H1 (cell line): Measurements from ENCODE around the gene DAP. TPM values are rescaled to one million over a fixed set of nuclear protein-coding genes. Genes with fewer than 3 reads are reported as not detected.

ENCODE experiments used
- CTCF ChIA-PET: fragments of 300-600 bp; sonication (Branson Sonifier 250); formaldehyde crosslinking; loops from one replicate; lab custom pipeline; 2021; ENCODE audit not compliant: partially characterized antibody; lab: Charles Lee
- POLR2A ChIA-PET: fragments of 300-600 bp; sonication (Branson Sonifier 250); formaldehyde crosslinking; loops from one replicate; lab custom pipeline; 2021; ENCODE audit warnings: inconsistent platforms; ENCODE audit not compliant: partially characterized antibody; lab: Charles Lee
- DNase-seq, 2 experiments: peaks; one replicate each; pipeline versions ENCODE4 v3.0.0 to v3.0.0-alpha.2; 2010 to 2022; ENCODE audit warnings: low spot score in 2 of 2, low read depth in 1 of 2, mixed read lengths in 1 of 2
- FAIRE-seq: peaks from 2 replicates; lab custom pipeline; 2011; peaks lifted over from hg19 to GRCh38; lab: Jason Lieb, UNC
- H2AFZ ChIP-seq: 2 replicates; pipeline ENCODE4 v1.8.1; 2012; ENCODE audit warnings: low read length, inconsistent platforms
- H2AK5ac ChIP-seq: 2 replicates; pipeline ENCODE4 v1.6.1; 2013; ENCODE audit warnings: low read depth, low read length
- H2BK120ac ChIP-seq: replicated peaks from 2 replicates; pipeline ENCODE3; 2013; ENCODE audit warnings: low read depth, low read length, inconsistent platforms
- H2BK12ac ChIP-seq: 2 replicates; pipeline ENCODE4 v1.6.1; 2013; ENCODE audit warnings: low read depth, low read length
- H2BK15ac ChIP-seq: 2 replicates; pipeline ENCODE4 v1.6.1; 2013; ENCODE audit warnings: low read length
- H2BK20ac ChIP-seq: 2 replicates; pipeline ENCODE4 v1.6.1; 2013; ENCODE audit warnings: low read length
- H2BK5ac ChIP-seq: 2 replicates; pipeline ENCODE4 v1.6.1; 2013; ENCODE audit warnings: low read depth, low read length
- H3K14ac ChIP-seq: 2 replicates; pipeline ENCODE4 v1.6.1; 2013; ENCODE audit warnings: inconsistent platforms; ENCODE audit not compliant: insufficient read length
- H3K18ac ChIP-seq: 2 replicates; pipeline ENCODE4 v1.6.1; 2013; ENCODE audit warnings: low read length; ENCODE audit errors: extremely low read depth
- H3K23ac ChIP-seq: 2 replicates; pipeline ENCODE4 v1.6.1; 2013; ENCODE audit warnings: inconsistent platforms; ENCODE audit not compliant: insufficient read length
- H3K23me2 ChIP-seq: 2 replicates; pipeline ENCODE4 v1.6.1; 2013; ENCODE audit warnings: low read depth, low read length
- H3K27ac ChIP-seq: 2 replicates; pipeline ENCODE4 v1.6.1; 2011; ENCODE audit warnings: low read depth, low read length, inconsistent platforms
- H3K27me3 ChIP-seq, 4 experiments: replicated peaks in 1 of 4; 1 replicate in 1 of 4; 2 replicates in 3 of 4; pipeline versions ENCODE4 v1.6.1 to v1.8.1; 2011 to 2013; ENCODE audit warnings: low read length in 3 of 4, mild to moderate bottlenecking in 3 of 4, inconsistent platforms in 2 of 4, mixed read lengths in 2 of 4, moderate library complexity in 1 of 4; ENCODE audit not compliant: control insufficient read depth in 3 of 4, insufficient read depth in 3 of 4; ENCODE audit errors: extremely low read depth in 1 of 4
- H3K36me3 ChIP-seq, 4 experiments: 2 replicates each; pipeline versions ENCODE4 v1.6.1 to v1.8.1; 2011 to 2013; ENCODE audit warnings: mild to moderate bottlenecking in 4 of 4, low read length in 3 of 4, moderate library complexity in 2 of 4, control low read depth in 1 of 4, inconsistent platforms in 1 of 4; ENCODE audit not compliant: insufficient read depth in 4 of 4, control insufficient read depth in 2 of 4
- H3K4ac ChIP-seq: replicated peaks from 2 replicates; pipeline ENCODE3; 2013; ENCODE audit warnings: low read length, low read depth, mixed read lengths, inconsistent platforms; ENCODE audit not compliant: insufficient read length
- H3K4me1 ChIP-seq, 4 experiments: replicated peaks in 1 of 4; 1 replicate in 1 of 4; 2 replicates in 3 of 4; pipeline versions ENCODE4 v1.6.1 to v1.8.1; 2011 to 2013; ENCODE audit warnings: low read length in 3 of 4, inconsistent platforms in 2 of 4, mixed read lengths in 1 of 4; ENCODE audit not compliant: insufficient read depth in 4 of 4, control insufficient read depth in 3 of 4
- H3K4me2 ChIP-seq, 2 experiments: 2 replicates each; pipeline versions ENCODE4 v1.6.1 to v1.8.1; 2011 to 2013; ENCODE audit warnings: low read depth in 2 of 2, low read length in 2 of 2, control low read depth in 1 of 2, inconsistent platforms in 1 of 2, mild to moderate bottlenecking in 1 of 2; ENCODE audit not compliant: insufficient read depth in 1 of 2
- H3K4me3 ChIP-seq, 4 experiments: fragments of 200-600, 300-600 bp in 1 of 4; sonication (generic), shearing (Covaris generic), sonication (Bioruptor Twin) in 1 of 4; 2 replicates each; pipeline versions ENCODE4 v1.5.1 to v1.8.1; 2011 to 2016; ENCODE audit warnings: low read length in 4 of 4, low read depth in 3 of 4, control low read depth in 2 of 4, inconsistent platforms in 2 of 4, mild to moderate bottlenecking in 2 of 4, mixed read lengths in 1 of 4, moderate library complexity in 1 of 4; ENCODE audit not compliant: insufficient read depth in 2 of 4; ENCODE audit errors: extremely low read depth in 1 of 4
- H3K56ac ChIP-seq: replicated peaks from 2 replicates; pipeline ENCODE3; 2013; ENCODE audit warnings: low read depth, mild to moderate bottlenecking, mixed read lengths, low read length, inconsistent platforms; ENCODE audit not compliant: insufficient read length
- H3K79me1 ChIP-seq: 2 replicates; pipeline ENCODE4 v1.6.1; 2013; ENCODE audit warnings: low read depth, low read length, control low read depth
- H3K79me2 ChIP-seq, 2 experiments: 2 replicates each; pipeline versions ENCODE4 v1.6.1 to v1.8.1; 2012 to 2013; ENCODE audit warnings: low read length in 2 of 2, mild to moderate bottlenecking in 2 of 2, inconsistent platforms in 1 of 2; ENCODE audit not compliant: insufficient read depth in 2 of 2, control insufficient read depth in 1 of 2
- H3K9ac ChIP-seq, 4 experiments: replicated peaks in 1 of 4; 1 replicate in 1 of 4; 2 replicates in 3 of 4; pipeline versions ENCODE4 v1.6.1 to v1.8.1; 2011 to 2013; ENCODE audit warnings: low read depth in 3 of 4, low read length in 3 of 4, control low read depth in 2 of 4, mild to moderate bottlenecking in 2 of 4, moderate library complexity in 2 of 4, inconsistent platforms in 1 of 4; ENCODE audit errors: extremely low read depth in 1 of 4
- H3K9me3 ChIP-seq, 2 experiments: 2 replicates each; pipeline versions ENCODE4 v1.6.1 to v1.8.1; 2012 to 2013; ENCODE audit warnings: mild to moderate bottlenecking in 2 of 2, moderate library complexity in 2 of 2, control low read depth in 1 of 2, inconsistent platforms in 1 of 2, low read depth in 1 of 2, low read length in 1 of 2, mixed read lengths in 1 of 2; ENCODE audit not compliant: insufficient read depth in 2 of 2
- H4K20me1 ChIP-seq, 2 experiments: replicated peaks in 1 of 2; 2 replicates each; pipeline versions ENCODE3 to v1.8.1; 2011 to 2013; ENCODE audit warnings: inconsistent platforms in 2 of 2, low read length in 2 of 2, mild to moderate bottlenecking in 1 of 2; ENCODE audit not compliant: insufficient read depth in 2 of 2, control insufficient read depth in 1 of 2
- H4K5ac ChIP-seq: 2 replicates; pipeline ENCODE4 v1.6.1; 2013; ENCODE audit warnings: low read length, low read depth, mixed read lengths, inconsistent platforms; ENCODE audit not compliant: insufficient read length
- H4K8ac ChIP-seq: 2 replicates; pipeline ENCODE4 v1.8.0; 2013; ENCODE audit warnings: mild to moderate bottlenecking, moderate library complexity, low read length, inconsistent platforms; ENCODE audit not compliant: insufficient read depth; ENCODE audit errors: extremely low read depth
- H4K91ac ChIP-seq: replicated peaks from 2 replicates; pipeline ENCODE3; 2013; ENCODE audit warnings: low read length, mixed read lengths, inconsistent platforms; ENCODE audit not compliant: insufficient read length
- BCL11A ChIP-seq, 2 experiments: IDR thresholded peaks; one replicate each; pipeline ENCODE4 v1.6.1; 2011; ENCODE audit warnings: low read depth in 2 of 2, low read length in 2 of 2, mild to moderate bottlenecking in 2 of 2
- CHD2 ChIP-seq: IDR thresholded peaks from 2 replicates; pipeline ENCODE4 v1.6.1; 2012; ENCODE audit warnings: low read length, improper control_type of control experiment
- CREB1 ChIP-seq: IDR thresholded peaks from 2 replicates; pipeline ENCODE4 v1.6.1; 2012; ENCODE audit warnings: inconsistent platforms
- CTCF ChIP-seq, 3 experiments: IDR thresholded peaks; 1 replicate in 2 of 3; 2 replicates in 1 of 3; pipeline versions ENCODE4 v1.5.1 to v1.6.1; 2011; ENCODE audit warnings: low read length in 3 of 3, mild to moderate bottlenecking in 3 of 3, inconsistent platforms in 2 of 3, low read depth in 1 of 3, moderate library complexity in 1 of 3; ENCODE audit not compliant: insufficient read depth in 1 of 3; ENCODE audit errors: control extremely low read depth in 1 of 3
- JUND ChIP-seq: IDR thresholded peaks from 2 replicates; pipeline ENCODE4 v1.6.1; 2011; ENCODE audit warnings: mild to moderate bottlenecking, improper control_type of control experiment, low read length
- KDM1A ChIP-seq: fragments of 200-600, 300-600 bp; sonication (generic); IDR thresholded peaks from 2 replicates; pipeline ENCODE4 v1.7.1; 2016; ENCODE audit warnings: mild to moderate bottlenecking, low read length, borderline replicate concordance
- KDM4A ChIP-seq: IDR thresholded peaks from one replicate; pipeline ENCODE4 v1.7.1; 2012; ENCODE audit warnings: low read depth, mild to moderate bottlenecking, moderate library complexity, low read length, inconsistent platforms; ENCODE audit not compliant: severe bottlenecking
- RAD21 ChIP-seq, 2 experiments: IDR thresholded peaks in 1 of 2; conservative IDR thresholded peaks in 1 of 2; 2 replicates each; pipeline ENCODE4 v1.6.1; 2011; ENCODE audit warnings: low read depth in 2 of 2, low read length in 2 of 2, improper control_type of control experiment in 1 of 2, inconsistent platforms in 1 of 2, mild to moderate bottlenecking in 1 of 2, moderate library complexity in 1 of 2
- ZNF274 ChIP-seq: IDR thresholded peaks from 2 replicates; pipeline ENCODE4 v1.7.0; 2012; ENCODE audit warnings: low read length, borderline replicate concordance; ENCODE audit errors: extremely low read depth
- WGBS, 2 experiments: shearing (Covaris generic) in 1 of 2; methylation state at CpG; one replicate each; pipeline versions ENCODE4 v1.1.6 to v1.1.7; 2013 to 2015; ENCODE audit warnings: low lambda C conversion rate in 2 of 2, mixed read lengths in 2 of 2, inconsistent platforms in 1 of 2, low coverage in 1 of 2, missing lambda C conversion rate in 1 of 2; ENCODE audit not compliant: insufficient replicate concordance in 2 of 2, insufficient coverage in 1 of 2, insufficient read length in 1 of 2; ENCODE audit errors: extremely low coverage in 1 of 2, missing lambda C conversion rate in 1 of 2; 5-methylcytosine and 5-hydroxymethylcytosine counted together
- polyA plus RNA-seq, 7 experiments: library from polyadenylated mRNA; depleted of rRNA in 3 of 7; stranded (reverse) in 5 of 7; unstranded in 2 of 7; fragments of >200 nt in 5 of 7; fragments of 200-250 nt in 2 of 7; gene quantifications; 1 replicate in 5 of 7; 2 replicates in 1 of 7; 4 replicates in 1 of 7; pipeline versions ENCODE4 v1.2.1 to v1.2.3, GENCODE V29; 2011 to 2013; ENCODE audit warnings: missing spikeins in 2 of 7, mixed read lengths in 2 of 7
- total RNA-seq: library from RNA; stranded (reverse); fragmentation: NEBNext Ultra II Directional; extraction: Animal tissue kit (Norgen Biotek cat#: 25700); gene quantifications from 2 replicates; pipeline ENCODE4 v1.2.1, GENCODE V29; 2021

Gene DAP
- total and polyA plus RNA-seq, 2 of the 8 experiments (the other 6 are each of a cell fraction or from before 2014, with no cell fraction given) = 26.2 to 44.4 TPM

GRCh38 chr5:10680876-10681481 lies 80.1 kb downstream of the DAP start:
- H4K91ac ChIP-seq = no peak overlapping the region
- no peak overlapping the region for H3K4me3 ChIP-seq
- TF ChIP-seq BCL11A (IDR thresholded peaks at IDR 0.05; ENCODE audit: low read depth in 2 of 2, low read length in 2 of 2) (no peak), RAD21 (IDR thresholded peaks at IDR 0.05 in 1 of 2, conservative IDR thresholded peaks at IDR 0.05 in 1 of 2; ENCODE audit: low read depth in 2 of 2, low read length in 2 of 2) (peak in 1 of 2 experiments; percentile 18; a peak in 1 of 4 replicates), CHD2 (no peak), CREB1 (no peak), JUND (no peak), CTCF (IDR thresholded peaks at IDR 0.05; ENCODE audit: control extremely low read depth in 1 of 3, insufficient read depth in 1 of 3, low read depth in 1 of 3, low read length in 3 of 3) (peak; percentile 29 to 42 (median 40)), KDM4A (no peak), KDM1A (no peak), ZNF274 (no peak)

More at GRCh38 chr5:10680876-10681481, 80.1 kb downstream of the DAP start:
- Histone ChIP-seq H3K9me3 (no peaks in the 10 kb centered on the region), H3K27ac (no peak overlapping the region), H3K4ac (no peak overlapping the region), H3K18ac (no peak overlapping the region), H3K23me2 (no peaks in the 10 kb centered on the region), H2BK5ac (no peak overlapping the region), H2BK15ac (no peak overlapping the region), H3K14ac (no peak overlapping the region), H2AK5ac (no peak overlapping the region), H2BK120ac (no peak overlapping the region), H4K20me1 (peaks cover 0 to 2% of the 10 kb centered on the region in 2 experiments), H3K27me3 (no peaks in the 10 kb centered on the region), H4K5ac (no peak overlapping the region), H3K4me2 (no peak overlapping the region), H3K4me1 (peaks cover 0 to 10% (median 3%) of the 10 kb centered on the region in 4 experiments; a peak in 4 of 7 replicates), H3K79me1 (no peaks in the 10 kb centered on the region; the same call in 1 of the 2 replicates), H2BK20ac (no peak overlapping the region), H4K8ac (no peak overlapping the region), H3K79me2 (peaks cover 0 to 3% of the 10 kb centered on the region in 2 experiments; a peak in 1 of 4 replicates), H2AFZ (no peak overlapping the region), H2BK12ac (no peak overlapping the region), H3K9ac (no peak overlapping the region), H3K23ac (no peak overlapping the region), H3K56ac (no peak overlapping the region), H3K36me3 (0 out of 8 replicates have a peak, but pooled peaks cover 0 to 7% (median 3%) of the 10 kb centered on the region in 4 experiments)
- ChIA-PET CTCF (interaction anchor here (0.7 to 5.2 kb wide), 6 partner anchors 9 to 297 kb away, joined by 3 to 40 read pairs (median 4); no protein-coding TSS in a partner anchor), POLR2A (no interaction called here)
- WGBS, 2 experiments = 89% methylated on average over 17 of the region's 17 CpGs; no CpG with 5 or more reads in 1 of the 2 experiments
- DNase-seq = no peak
- no peak for FAIRE-seq
